ENCODE data around the gene PUDP. TPM values are rescaled to one million over a fixed set of nuclear protein-coding genes. Genes with fewer than 3 reads are reported as not detected.

PUDP gene
- total RNA-seq, 3 donors from 2014 or later = 27.1 to 36.6 (median 28.1) TPM

- H3K36me3 Mint-ChIP-seq (ENCODE audit: insufficient read depth) = no peaks in the 10 kb centered on the region
- ATAC-seq = no peak
- peak overlapping the region; percentile 40 for H3K4me3 Mint-ChIP-seq
- H3K4me1 Mint-ChIP-seq (ENCODE audit: low read depth) = peaks cover 44% of the 10 kb centered on the region
- H3K27me3 Mint-ChIP-seq (ENCODE audit: low read depth) = no peaks in the 10 kb centered on the region
- no peaks in the 10 kb centered on the region for H3K9me3 Mint-ChIP-seq
- DNase-seq = no peak
These were observed 64.9 kb downstream of the PUDP start for GRCh38 chrX:7083021-7083420.

GRCh38 chrX:7082556-7082955, 65.4 kb downstream of the PUDP start:
- ATAC-seq = no peak
- Mint-ChIP-seq H3K4me1 (ENCODE audit: low read depth) (peaks cover 44% of the 10 kb centered on the region), H3K27me3 (ENCODE audit: low read depth) (no peaks in the 10 kb centered on the region), H3K36me3 (ENCODE audit: insufficient read depth) (no peaks in the 10 kb centered on the region), H3K4me3 (no peak overlapping the region), H3K9me3 (no peaks in the 10 kb centered on the region)
- no peak for DNase-seq

GRCh38 chrX:7077241-7078230, 70.4 kb downstream of the PUDP start:
- Mint-ChIP-seq H3K9me3 (no peaks in the 10 kb centered on the region), H3K4me1 (ENCODE audit: low read depth) (peaks cover 12% of the 10 kb centered on the region), H3K36me3 (ENCODE audit: insufficient read depth) (peaks cover 4% of the 10 kb centered on the region), H3K27me3 (ENCODE audit: low read depth) (no peaks in the 10 kb centered on the region), H3K4me3 (no peak overlapping the region)
- DNase-seq = no peak
- ATAC-seq = no peak

- ATAC-seq (no peak), DNase-seq (no peak)
- Mint-ChIP-seq H3K4me1 (ENCODE audit: low read depth) (peaks cover 9% of the 10 kb centered on the region), H3K27me3 (ENCODE audit: low read depth) (no peaks in the 10 kb centered on the region), H3K9me3 (no peaks in the 10 kb centered on the region), H3K36me3 (ENCODE audit: insufficient read depth) (peaks cover 4% of the 10 kb centered on the region), H3K4me3 (no peak overlapping the region)
These were observed 71.7 kb downstream of the PUDP start for GRCh38 chrX:7076245-7076661.

DNA sequence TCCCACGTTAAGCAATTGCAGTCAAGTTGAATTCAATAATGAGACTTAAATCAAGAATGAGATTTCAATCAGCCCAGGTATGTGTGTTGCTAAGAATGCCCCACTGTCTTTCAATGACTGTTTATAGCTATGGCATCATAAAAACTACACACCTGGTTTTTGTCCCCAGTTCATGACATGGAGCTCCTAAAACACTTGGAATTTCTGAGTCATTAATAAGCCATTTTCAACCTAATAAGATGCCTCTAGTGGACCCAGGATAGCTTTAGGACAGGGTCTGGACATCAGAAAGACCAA, 73.1 kb downstream of the PUDP start:
- Mint-ChIP-seq H3K36me3 (ENCODE audit: insufficient read depth) (peaks cover 6% of the 10 kb centered on the region), H3K4me1 (ENCODE audit: low read depth) (peaks cover 12% of the 10 kb centered on the region), H3K9me3 (no peaks in the 10 kb centered on the region), H3K4me3 (no peak overlapping the region), H3K27me3 (ENCODE audit: low read depth) (no peaks in the 10 kb centered on the region)
- DNase-seq = no peak
- no peak for ATAC-seq

GRCh38 chrX:7074148-7074907, 73.6 kb downstream of the PUDP start:
- Mint-ChIP-seq H3K4me1 (ENCODE audit: low read depth) (peaks cover 17% of the 10 kb centered on the region), H3K9me3 (no peaks in the 10 kb centered on the region), H3K4me3 (no peak overlapping the region), H3K27me3 (ENCODE audit: low read depth) (no peaks in the 10 kb centered on the region), H3K36me3 (ENCODE audit: insufficient read depth) (peaks cover 7% of the 10 kb centered on the region)
- no peak for DNase-seq
- ATAC-seq = peak in 1 of 2 donors; percentile 43

DNA sequence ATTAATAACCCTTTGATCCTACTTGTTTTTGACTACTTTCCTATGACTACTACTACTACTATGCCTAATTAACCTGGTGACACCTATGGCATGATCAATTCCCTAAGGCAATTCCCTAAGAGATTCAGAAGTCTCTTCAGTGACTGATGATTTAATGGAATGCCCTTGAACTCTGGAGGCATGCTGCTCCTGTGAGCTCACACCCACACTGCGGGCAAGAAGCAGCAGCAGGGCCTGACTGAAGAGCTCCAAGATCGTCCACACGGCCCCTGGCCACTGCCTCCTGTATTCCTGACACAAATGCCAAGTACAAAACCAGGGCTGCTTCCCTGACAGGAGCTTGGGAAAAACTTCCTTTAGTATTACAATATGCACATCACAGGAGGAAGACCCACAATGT, 74.6 kb downstream of the PUDP start:
- Mint-ChIP-seq H3K4me3 (no peak overlapping the region), H3K36me3 (ENCODE audit: insufficient read depth) (peaks cover 7% of the 10 kb centered on the region), H3K27me3 (ENCODE audit: low read depth) (no peaks in the 10 kb centered on the region), H3K4me1 (ENCODE audit: low read depth) (peaks cover 27% of the 10 kb centered on the region), H3K9me3 (no peaks in the 10 kb centered on the region)
- DNase-seq = no peak
- no peak for ATAC-seq

DNA sequence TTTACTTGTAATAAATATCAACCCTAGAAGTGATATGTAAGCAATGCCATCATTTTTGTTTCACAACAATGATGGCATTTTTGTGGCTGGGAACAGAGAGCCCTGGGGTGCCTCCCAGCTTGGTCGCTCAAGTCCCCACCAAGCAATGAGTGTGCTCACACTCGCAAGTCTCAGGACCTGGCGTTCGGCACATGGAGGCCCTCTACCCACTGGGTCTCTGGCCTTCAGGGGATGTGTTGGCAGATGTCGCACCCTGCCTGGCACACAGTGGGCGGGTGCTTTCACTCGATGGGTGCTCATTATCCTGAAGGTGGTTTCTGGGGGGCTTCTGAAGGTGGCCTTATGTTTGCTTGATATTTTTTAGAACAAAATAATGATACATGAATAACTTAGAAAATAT, 75.1 kb downstream of the PUDP start:
- no peak for DNase-seq
- H3K4me3 Mint-ChIP-seq = no peak overlapping the region
- H3K4me1 Mint-ChIP-seq (ENCODE audit: low read depth) = peaks cover 29% of the 10 kb centered on the region
- no peak for ATAC-seq
- H3K9me3 Mint-ChIP-seq = no peaks in the 10 kb centered on the region
- H3K36me3 Mint-ChIP-seq (ENCODE audit: insufficient read depth) = peaks cover 7% of the 10 kb centered on the region
- no peaks in the 10 kb centered on the region for H3K27me3 Mint-ChIP-seq (ENCODE audit: low read depth)

- H3K27me3 Mint-ChIP-seq (ENCODE audit: low read depth) = no peaks in the 10 kb centered on the region
- no peak overlapping the region for H3K4me3 Mint-ChIP-seq
- H3K4me1 Mint-ChIP-seq (ENCODE audit: low read depth) = peaks cover 32% of the 10 kb centered on the region
- DNase-seq (no peak), ATAC-seq (no peak)
- no peaks in the 10 kb centered on the region for H3K9me3 Mint-ChIP-seq
- H3K36me3 Mint-ChIP-seq (ENCODE audit: insufficient read depth) = peaks cover 15% of the 10 kb centered on the region
These were observed 76.6 kb downstream of the PUDP start for GRCh38 chrX:7071390-7071789.

- DNase-seq = no peak
- Mint-ChIP-seq H3K36me3 (ENCODE audit: insufficient read depth) (peaks cover 15% of the 10 kb centered on the region), H3K27me3 (ENCODE audit: low read depth) (no peaks in the 10 kb centered on the region), H3K4me1 (ENCODE audit: low read depth) (peaks cover 32% of the 10 kb centered on the region), H3K4me3 (no peak overlapping the region), H3K9me3 (no peaks in the 10 kb centered on the region)
- no peak for ATAC-seq
These were observed 78.4 kb downstream of the PUDP start for GRCh38 chrX:7069556-7069955.

- DNase-seq (no peak), ATAC-seq (no peak)
- H3K27me3 Mint-ChIP-seq (ENCODE audit: low read depth) = no peaks in the 10 kb centered on the region
- peaks cover 15% of the 10 kb centered on the region for H3K36me3 Mint-ChIP-seq (ENCODE audit: insufficient read depth)
- peaks cover 26% of the 10 kb centered on the region for H3K4me1 Mint-ChIP-seq (ENCODE audit: low read depth)
- H3K9me3 Mint-ChIP-seq = no peaks in the 10 kb centered on the region
- no peak overlapping the region for H3K4me3 Mint-ChIP-seq
These were observed 79.0 kb downstream of the PUDP start for GRCh38 chrX:7068939-7069367.

DNA sequence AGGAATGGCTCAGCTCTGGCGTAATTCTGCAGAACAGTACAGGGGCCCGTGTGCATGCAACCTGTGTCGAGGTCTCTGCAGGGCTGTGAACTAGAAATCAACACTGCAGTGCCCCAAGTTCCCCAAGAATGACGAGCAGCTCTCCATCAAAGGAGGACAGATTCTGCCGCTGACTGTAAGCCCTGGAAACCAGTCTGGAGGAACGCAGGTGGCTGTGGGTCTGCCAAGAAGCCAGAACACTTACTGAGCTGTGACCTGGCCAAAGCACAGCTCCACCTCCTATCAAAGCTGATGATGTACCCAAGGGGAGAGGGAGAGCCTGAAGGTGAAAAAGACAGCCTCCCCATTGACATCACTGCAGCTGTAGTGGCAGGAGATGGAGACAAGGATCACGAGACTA, 80.7 kb downstream of the PUDP start:
- H3K27me3 Mint-ChIP-seq (ENCODE audit: low read depth) = no peaks in the 10 kb centered on the region
- H3K4me1 Mint-ChIP-seq (ENCODE audit: low read depth) = peaks cover 31% of the 10 kb centered on the region
- no peak overlapping the region for H3K4me3 Mint-ChIP-seq
- DNase-seq = no peak
- H3K36me3 Mint-ChIP-seq (ENCODE audit: insufficient read depth) = peaks cover 11% of the 10 kb centered on the region
- no peak for ATAC-seq
- no peaks in the 10 kb centered on the region for H3K9me3 Mint-ChIP-seq

DNA sequence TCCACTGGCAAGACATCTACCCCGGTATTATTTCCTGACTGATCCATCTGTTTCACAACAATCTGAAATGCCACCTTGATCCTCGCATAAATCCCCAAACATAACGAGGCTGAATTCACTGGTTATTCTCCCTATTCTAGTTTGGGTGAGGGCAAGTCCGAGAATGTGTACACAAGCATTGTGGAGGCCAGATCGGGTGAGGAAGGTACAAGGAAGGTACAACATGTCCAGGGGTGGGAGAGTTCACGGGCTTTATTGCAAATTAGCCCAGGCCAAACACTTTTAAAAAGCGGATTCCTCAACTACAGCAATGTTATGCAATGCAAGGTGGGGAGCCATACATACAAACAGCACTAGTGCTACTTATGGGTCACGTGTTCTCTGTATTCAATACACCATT, 82.5 kb downstream of the PUDP start:
- H3K27me3 Mint-ChIP-seq (ENCODE audit: low read depth) = no peaks in the 10 kb centered on the region
- ATAC-seq (no peak), DNase-seq (no peak)
- H3K4me1 Mint-ChIP-seq (ENCODE audit: low read depth) = peaks cover 29% of the 10 kb centered on the region
- H3K36me3 Mint-ChIP-seq (ENCODE audit: insufficient read depth) = peaks cover 11% of the 10 kb centered on the region
- no peaks in the 10 kb centered on the region for H3K9me3 Mint-ChIP-seq
- no peak overlapping the region for H3K4me3 Mint-ChIP-seq

DNA sequence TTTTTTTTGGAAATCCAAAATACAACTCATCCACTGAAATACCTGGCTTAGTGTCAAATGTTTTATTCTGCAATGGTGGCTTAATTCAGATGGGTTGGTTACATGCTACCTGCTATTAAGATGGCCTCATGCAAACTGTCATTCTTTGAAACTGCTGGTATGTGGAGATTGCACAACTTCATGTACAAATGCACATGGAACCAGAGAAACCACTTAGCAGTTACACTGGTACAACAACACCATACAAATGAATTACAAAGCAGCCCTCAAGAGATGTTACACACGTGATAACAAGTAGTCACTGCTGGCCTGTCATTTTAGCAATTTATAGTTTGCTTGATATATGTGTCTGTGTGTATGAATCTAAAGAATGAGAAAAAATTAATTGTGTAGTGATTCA, 85.0 kb downstream of the PUDP start:
- H3K4me3 Mint-ChIP-seq = no peak overlapping the region
- H3K27me3 Mint-ChIP-seq (ENCODE audit: low read depth) = no peaks in the 10 kb centered on the region
- peaks cover 22% of the 10 kb centered on the region for H3K4me1 Mint-ChIP-seq (ENCODE audit: low read depth)
- no peaks in the 10 kb centered on the region for H3K9me3 Mint-ChIP-seq
- ATAC-seq = no peak
- no peak for DNase-seq
- peaks cover 8% of the 10 kb centered on the region for H3K36me3 Mint-ChIP-seq (ENCODE audit: insufficient read depth)

DNA sequence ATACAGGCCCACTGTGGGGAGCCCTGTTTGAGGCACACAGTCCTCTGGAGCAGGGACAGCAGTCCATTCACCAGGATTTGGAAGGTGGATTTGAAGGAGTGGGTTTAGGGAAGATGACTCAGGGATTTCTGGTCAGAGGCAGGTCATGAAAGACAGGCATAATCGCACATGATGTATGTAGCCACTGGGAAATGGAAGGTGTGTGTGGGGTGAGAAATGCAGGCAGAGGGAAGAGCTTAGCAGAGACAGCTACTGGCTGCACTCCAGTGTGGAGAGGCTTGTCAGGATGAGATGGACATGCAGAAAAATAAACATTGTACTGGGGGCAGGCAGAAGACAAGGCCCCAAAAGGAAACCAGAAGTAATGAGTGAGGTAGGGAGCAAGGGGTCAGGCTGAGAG, 85.7 kb downstream of the PUDP start:
- no peak for ATAC-seq
- peaks cover 8% of the 10 kb centered on the region for H3K36me3 Mint-ChIP-seq (ENCODE audit: insufficient read depth)
- no peaks in the 10 kb centered on the region for H3K27me3 Mint-ChIP-seq (ENCODE audit: low read depth)
- no peak overlapping the region for H3K4me3 Mint-ChIP-seq
- peaks cover 24% of the 10 kb centered on the region for H3K4me1 Mint-ChIP-seq (ENCODE audit: low read depth)
- H3K9me3 Mint-ChIP-seq = no peaks in the 10 kb centered on the region
- no peak for DNase-seq
